HL-60 (cell line): ENCODE measurements around the gene CCDC192.

Source experiments
- CTCF ChIP-seq: IDR thresholded peaks from one replicate; pipeline ENCODE4 v1.5.1; 2011; ENCODE audit warnings: low read length, control low read depth, inconsistent platforms; ENCODE audit not compliant: insufficient read depth
- GABPA ChIP-seq: IDR thresholded peaks from 2 replicates; pipeline ENCODE4 v1.6.1; 2012; ENCODE audit warnings: low read depth
- POLR2AphosphoS5 ChIP-seq: IDR thresholded peaks from 2 replicates; pipeline ENCODE4 v1.6.1; 2012; ENCODE audit warnings: low read depth
- REST ChIP-seq: IDR thresholded peaks from 2 replicates; pipeline ENCODE4 v1.6.1; 2012; ENCODE audit warnings: low read depth; ENCODE audit not compliant: insufficient replicate concordance

GRCh38 chr5:127696683-127697082 lies 6.5 kb upstream of the CCDC192 start:
- TF ChIP-seq CTCF (no peak), POLR2AphosphoS5 (no peak), GABPA (no peak), REST (no peak)
